Endometrial microvascular endothelial cells (primary cell): ENCODE data around the gene DSCAM. TPM values are rescaled to one million over a fixed set of nuclear protein-coding genes. Genes with fewer than 3 reads are reported as not detected.

Experiments used
- in situ Hi-C: cut with HindIII; loops from 2 replicates; pipeline ENCODE4 v1.10.0; 2017; ENCODE audit warnings: low sequenced_read_pairs, low pct_unique_long_range_greater_than_20kb; ENCODE audit errors: inconsistent ontology term
- total RNA-seq: library from RNA; depleted of rRNA; stranded (reverse); fragments of >200 nt; gene quantifications from one replicate; pipeline ENCODE4 v1.2.3, GENCODE V29; 2015; ENCODE audit errors: inconsistent ontology term

DSCAM gene
- total RNA-seq, 1 donor from 2014 or later, result not detected

- in situ Hi-C loops, result no loop called here
These were observed 315.4 kb downstream of the DSCAM start for GRCh38 chr21:40531431-40532110.

GRCh38 chr21:40531016-40531415, 315.9 kb downstream of the DSCAM start:
- in situ Hi-C loops, result no loop called here

DNA sequence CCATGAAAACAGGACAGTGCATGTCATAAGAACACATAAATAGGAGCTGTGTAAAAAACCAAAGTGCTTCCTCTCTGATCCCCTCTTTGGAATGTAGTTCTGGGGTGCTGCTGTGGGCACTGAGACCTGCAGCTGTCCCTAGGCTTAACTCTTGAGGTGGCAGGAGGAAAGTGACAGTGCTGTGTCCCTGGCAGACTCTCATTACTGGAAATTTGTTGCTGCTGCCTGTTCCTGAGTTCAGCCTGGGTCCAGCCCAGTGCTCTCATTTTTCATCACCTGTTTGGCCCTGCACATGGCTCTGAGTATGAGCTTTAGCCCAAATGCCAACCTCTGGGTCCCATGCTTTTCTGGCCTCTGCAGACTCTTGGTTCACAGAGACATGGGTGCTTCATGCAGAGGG, 329.3 kb downstream of the DSCAM start:
- in situ Hi-C loops, result no loop called here

- in situ Hi-C loops, result no loop called here
These were observed 330.6 kb downstream of the DSCAM start for GRCh38 chr21:40516335-40516734.

DNA sequence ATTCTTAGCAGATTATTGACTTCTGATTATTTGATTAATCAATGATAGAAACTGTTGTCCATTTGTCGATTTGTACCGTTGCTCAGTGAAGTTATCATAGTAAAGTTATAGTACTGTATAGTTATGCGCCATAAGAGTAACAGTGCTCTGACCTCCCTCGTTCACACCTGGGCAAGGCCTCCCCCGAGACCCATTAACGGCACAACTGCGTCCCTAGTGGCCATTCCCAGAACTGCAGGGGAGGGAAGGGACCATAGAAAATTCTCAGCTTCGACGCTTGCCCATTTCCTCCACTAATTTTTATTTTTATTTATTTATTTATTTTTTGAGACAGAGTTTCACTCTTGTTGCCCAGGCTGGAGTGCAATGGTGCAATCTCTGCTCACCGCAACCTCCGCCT, 334.4 kb downstream of the DSCAM start:
- in situ Hi-C loops, result no loop called here

GRCh38 chr21:40507978-40508377, 339.0 kb downstream of the DSCAM start:
- in situ Hi-C loops, result no loop called here

DNA sequence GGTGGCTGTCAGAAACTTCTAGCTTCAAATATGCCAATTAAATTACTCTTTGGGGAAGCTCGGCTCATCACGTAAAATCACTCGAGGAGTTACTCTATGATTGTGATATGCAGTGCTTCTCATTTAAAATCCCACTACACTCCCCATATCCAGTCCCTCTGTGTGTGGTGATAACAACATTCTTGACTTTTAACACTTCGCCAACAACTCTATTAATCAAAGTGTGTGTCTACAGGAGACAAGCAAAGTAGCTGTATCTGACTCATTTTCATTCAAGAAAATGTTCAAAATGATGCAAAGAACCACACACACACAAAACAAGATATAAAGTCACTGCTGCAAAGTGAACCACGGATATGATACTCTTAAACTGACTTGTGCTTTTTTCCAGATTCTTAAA, 341.3 kb downstream of the DSCAM start:
- in situ Hi-C loops, result no loop called here

GRCh38 chr21:40505244-40505643, 341.7 kb downstream of the DSCAM start:
- in situ Hi-C loops, result no loop called here

GRCh38 chr21:40504825-40505224, 342.1 kb downstream of the DSCAM start:
- in situ Hi-C loops, result no loop called here

- in situ Hi-C loops, result no loop called here
These were observed 350.8 kb downstream of the DSCAM start for GRCh38 chr21:40496116-40496515.

GRCh38 chr21:40490408-40490807, 356.6 kb downstream of the DSCAM start:
- in situ Hi-C loops, result no loop called here

DNA sequence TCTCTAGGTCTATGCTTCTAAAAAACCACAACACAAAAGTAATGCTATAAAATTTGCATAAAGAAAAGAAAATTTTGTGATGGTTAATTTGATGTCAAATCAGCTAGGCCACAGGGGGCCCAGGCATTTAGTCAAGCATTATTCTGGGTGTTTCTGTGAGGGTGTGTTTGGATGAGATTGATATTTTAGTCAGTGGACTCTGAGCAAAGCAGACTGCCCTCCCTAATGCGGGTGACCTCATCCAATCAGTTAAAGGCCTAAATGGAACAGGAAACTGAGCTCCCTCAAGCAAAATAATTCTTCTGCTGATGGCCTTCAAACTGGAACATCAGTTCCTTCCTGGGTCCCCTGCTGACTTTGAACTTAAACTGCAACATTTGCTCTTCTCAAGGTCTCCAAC, 358.0 kb downstream of the DSCAM start:
- in situ Hi-C loops, result no loop called here

- in situ Hi-C loops, result no loop called here
These were observed 365.2 kb downstream of the DSCAM start for GRCh38 chr21:40481764-40482163.

DNA sequence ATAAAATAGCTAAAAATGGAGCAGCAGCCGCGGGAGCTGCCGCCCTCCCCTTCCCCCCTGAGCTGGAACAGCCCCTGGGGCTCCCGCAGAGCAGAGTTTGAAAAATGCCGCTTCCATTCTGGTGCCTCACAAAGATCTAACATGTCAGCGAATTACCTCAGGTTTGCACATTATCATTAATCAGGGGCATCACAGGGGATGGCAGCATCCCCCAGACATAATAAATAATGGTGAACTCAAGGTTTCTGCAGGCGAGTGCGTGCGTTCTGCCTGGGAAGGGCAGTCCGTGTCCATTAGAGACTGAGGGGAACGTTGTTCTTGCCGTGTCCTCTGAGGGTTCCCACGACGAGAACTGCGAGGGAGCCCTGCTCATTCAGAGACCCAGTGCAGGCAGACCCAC, 372.4 kb downstream of the DSCAM start:
- in situ Hi-C loops, result no loop called here

DNA sequence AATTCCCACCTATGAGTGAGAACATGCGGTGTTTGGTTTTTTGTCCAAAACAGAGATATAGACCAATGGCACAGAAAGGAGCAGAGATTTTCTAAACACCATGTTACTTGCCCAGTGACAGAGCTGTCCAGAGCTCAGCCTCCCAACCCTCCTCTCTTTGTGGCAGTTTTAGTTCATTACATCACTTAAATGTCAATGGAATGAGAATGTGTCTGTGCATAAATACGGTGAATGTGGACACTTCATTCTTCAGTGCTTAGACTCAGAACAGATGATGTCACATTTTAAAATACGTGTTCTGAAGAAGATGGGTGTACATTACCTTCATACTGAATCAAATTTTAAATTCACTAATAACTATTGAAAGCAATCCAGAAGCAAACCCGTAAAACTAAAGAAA, 374.9 kb downstream of the DSCAM start:
- in situ Hi-C loops, result no loop called here

DNA sequence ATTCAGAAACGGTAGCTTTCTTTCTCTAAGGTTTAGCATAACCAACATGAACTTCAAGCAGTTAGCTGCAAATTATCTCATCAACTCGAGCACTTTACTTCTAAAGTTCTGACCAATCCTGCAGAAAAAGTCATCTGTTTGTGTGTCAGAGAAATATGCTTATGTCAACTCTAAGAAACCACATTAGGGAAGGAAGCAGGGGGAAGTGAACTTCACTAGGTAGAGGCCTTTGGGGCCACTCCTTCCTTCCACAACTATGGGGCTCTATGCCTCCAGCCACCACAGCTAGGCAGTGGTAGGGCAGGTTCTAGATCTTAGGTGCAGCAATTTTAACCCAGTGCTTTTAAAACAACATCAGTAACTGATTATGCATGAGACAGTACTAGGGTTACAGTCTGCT, 375.9 kb downstream of the DSCAM start:
- in situ Hi-C loops, result no loop called here

- in situ Hi-C loops, result no loop called here
These were observed 380.0 kb downstream of the DSCAM start for GRCh38 chr21:40466893-40467483.

GRCh38 chr21:40465382-40465781, 381.6 kb downstream of the DSCAM start:
- in situ Hi-C loops, result no loop called here

DNA sequence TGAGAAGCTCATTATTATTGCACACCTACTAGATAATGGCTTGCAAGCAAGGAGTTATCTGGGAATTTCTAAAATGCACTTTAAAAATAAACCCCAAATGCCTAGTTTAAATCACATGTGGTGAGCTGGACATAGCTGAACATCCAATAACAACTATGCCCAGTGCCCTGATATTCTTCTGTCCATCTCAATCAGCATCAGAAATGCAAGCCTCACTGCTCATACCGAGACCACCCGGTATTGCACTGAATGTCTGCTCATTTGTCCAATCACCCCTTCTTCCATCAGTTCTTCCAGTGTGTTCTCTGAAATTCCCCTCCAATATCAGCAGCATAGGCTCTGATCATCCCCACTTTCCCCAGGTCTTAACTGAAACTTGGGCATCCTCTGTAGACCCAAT, 383.8 kb downstream of the DSCAM start:
- in situ Hi-C loops, result no loop called here

- in situ Hi-C loops, result no loop called here
These were observed 385.9 kb downstream of the DSCAM start for GRCh38 chr21:40461008-40461407.

- in situ Hi-C loops, result no loop called here
These were observed 389.2 kb downstream of the DSCAM start for GRCh38 chr21:40457741-40458140.
